Measurements from ENCODE around the gene ZFC3H1. TPM values are rescaled to one million over a fixed set of nuclear protein-coding genes. Genes with fewer than 3 reads are reported as not detected.

The ZFC3H1 gene
- total and polyA plus RNA-seq, 2 of the 13 experiments (the other 11 are each of a cell fraction or from before 2014, with no cell fraction given): 17.1 to 38.3 TPM

DNA sequence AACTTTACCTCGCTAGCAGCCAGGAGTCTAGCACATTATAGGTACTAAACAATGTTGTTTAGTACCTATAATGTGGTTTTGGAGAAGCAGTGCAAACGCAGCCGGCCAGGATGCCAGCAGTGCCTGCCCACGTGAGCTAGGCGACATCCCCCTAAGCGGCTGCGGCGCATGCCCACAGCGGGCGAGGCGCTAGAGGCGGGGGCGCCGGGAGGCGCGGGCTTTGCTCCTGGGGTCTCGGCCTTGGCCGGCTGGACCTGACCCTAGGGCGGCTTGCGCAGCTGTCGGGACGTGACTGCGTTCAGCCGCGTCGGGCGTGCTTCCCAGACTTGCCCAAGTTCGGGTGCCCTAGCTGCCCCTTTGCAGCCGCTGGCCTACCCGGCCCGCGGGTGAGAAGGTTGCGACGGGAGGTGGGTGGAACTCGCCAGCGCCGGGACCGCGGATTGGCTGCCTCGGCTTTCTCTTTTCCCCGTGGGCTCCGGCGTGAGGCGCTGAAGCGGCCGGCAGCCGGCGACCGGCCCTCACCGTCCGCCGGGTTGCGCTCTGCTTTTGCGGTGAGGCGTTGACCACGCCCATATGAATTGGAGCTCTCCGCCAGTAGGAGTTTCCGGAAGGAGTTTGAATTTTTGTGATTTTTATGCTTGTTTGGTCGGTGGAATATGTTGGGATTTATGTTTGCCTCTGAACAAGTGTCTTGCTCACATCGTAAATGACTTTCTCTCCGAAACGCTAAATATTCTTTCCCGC lies 22.4 kb upstream of the ZFC3H1 start, which contains the start of gene TMEM19:
TMEM19 (plus strand) TSS at position 169 of the 744 bp plus-strand sequence. CDS start 599 bp downstream, outside the sequence.
- peak within 1 kb of the TSS; percentile 93 for H3K27ac ChIP-seq (ENCODE audit: extremely low read length, insufficient read depth, low read length)
- in situ Hi-C loops (cut with HindIII; ENCODE audit: extremely low pct_ligation_motif_present, low pct_unique_long_range_greater_than_20kb) (no loop called here), intact Hi-C loops (cut with micrococcal nuclease; ENCODE audit: unreplicated experiment) (loop anchor here (1.0 to 2.0 kb wide), 2 partner anchors 21 to 51 kb away; no protein-coding TSS in a partner anchor)
- FAIRE-seq: no peak
- peaks cover 46% of the 10 kb centered on the region for H3K4me1 ChIP-seq (ENCODE audit: insufficient read depth, low read length)
- no peaks in the 10 kb centered on the region for H3K9me3 ChIP-seq (ENCODE audit: low read length)
- ChIA-PET POLR2A (interaction anchor here (0.6 to 3.7 kb wide), 20 partner anchors 9 to 247 kb away, joined by 3 to 78 read pairs (median 6); partner anchors contain the start of genes RAB21, THAP2 and ZFC3H1), CTCF (ENCODE audit: low intra/inter-chr PET ratio, low total read pairs) (no interaction called here)
- ATAC-seq: peak; percentile 97
- peak within 1 kb of the TSS; percentile 73 to 79 (median 73) for H3K4me3 ChIP-seq (replicated peaks in 1 of 3; ENCODE audit: insufficient read depth in 1 of 3, low read depth in 2 of 3, low read length in 3 of 3)
- no peaks in the 10 kb centered on the region for H4K20me1 ChIP-seq (ENCODE audit: insufficient read depth, low read length)
- 3% methylated on average over 8 of the region's 63 CpGs for WGBS (ENCODE audit: low lambda C conversion rate)
- peak; percentile 79 for DNase-seq (ENCODE audit: low spot score)
- H3K79me2 ChIP-seq (ENCODE audit: insufficient read depth, low read length): peaks cover 9% of the 10 kb centered on the region
- peak within 1 kb of the TSS; percentile 95 for H2AFZ ChIP-seq (ENCODE audit: low read length)
- peak within 1 kb of the TSS; percentile 99 for H3K4me2 ChIP-seq (ENCODE audit: low read depth, low read length)
- no peaks in the 10 kb centered on the region for H3K27me3 ChIP-seq (ENCODE audit: control insufficient read depth in 1 of 2, insufficient read depth in 2 of 2, low read length in 2 of 2)
- H3K9ac ChIP-seq (ENCODE audit: insufficient read depth, low read depth, low read length): peak within 1 kb of the TSS; percentile 80
- TSS peak; percentile 73 for BruUV-seq (replicated peaks)
- no peaks in the 10 kb centered on the region for H3K36me3 ChIP-seq (replicated peaks in 1 of 2; ENCODE audit: control insufficient read depth in 1 of 2, insufficient read depth in 2 of 2, low read length in 2 of 2)
- TF ChIP-seq ZNF17 (CRISPR knock-in tag; IDR thresholded peaks at IDR 0.05): no peak
- TF ChIP-seq, protein P1, sequence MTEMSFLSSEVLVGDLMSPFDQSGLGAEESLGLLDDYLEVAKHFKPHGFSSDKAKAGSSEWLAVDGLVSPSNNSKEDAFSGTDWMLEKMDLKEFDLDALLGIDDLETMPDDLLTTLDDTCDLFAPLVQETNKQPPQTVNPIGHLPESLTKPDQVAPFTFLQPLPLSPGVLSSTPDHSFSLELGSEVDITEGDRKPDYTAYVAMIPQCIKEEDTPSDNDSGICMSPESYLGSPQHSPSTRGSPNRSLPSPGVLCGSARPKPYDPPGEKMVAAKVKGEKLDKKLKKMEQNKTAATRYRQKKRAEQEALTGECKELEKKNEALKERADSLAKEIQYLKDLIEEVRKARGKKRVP (CRISPR knock-in tag; IDR thresholded peaks at IDR 0.05): no peak
- TF ChIP-seq KDM5A (IDR thresholded peaks at IDR 0.05; ENCODE audit: borderline replicate concordance, low read length): no peak; the same call in 1 of the 2 replicates
- TF ChIP-seq, protein P2, sequence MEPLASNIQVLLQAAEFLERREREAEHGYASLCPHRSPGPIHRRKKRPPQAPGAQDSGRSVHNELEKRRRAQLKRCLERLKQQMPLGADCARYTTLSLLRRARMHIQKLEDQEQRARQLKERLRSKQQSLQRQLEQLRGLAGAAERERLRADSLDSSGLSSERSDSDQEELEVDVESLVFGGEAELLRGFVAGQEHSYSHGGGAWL (CRISPR knock-in tag; IDR thresholded peaks at IDR 0.05): peak; percentile 92
- 0 out of 2 replicates have a peak, but pooled peaks have one; percentile 61 for TF ChIP-seq RARG (CRISPR knock-in tag; IDR thresholded peaks at IDR 0.05; ENCODE audit: low read depth)
- TF ChIP-seq, protein P3, sequence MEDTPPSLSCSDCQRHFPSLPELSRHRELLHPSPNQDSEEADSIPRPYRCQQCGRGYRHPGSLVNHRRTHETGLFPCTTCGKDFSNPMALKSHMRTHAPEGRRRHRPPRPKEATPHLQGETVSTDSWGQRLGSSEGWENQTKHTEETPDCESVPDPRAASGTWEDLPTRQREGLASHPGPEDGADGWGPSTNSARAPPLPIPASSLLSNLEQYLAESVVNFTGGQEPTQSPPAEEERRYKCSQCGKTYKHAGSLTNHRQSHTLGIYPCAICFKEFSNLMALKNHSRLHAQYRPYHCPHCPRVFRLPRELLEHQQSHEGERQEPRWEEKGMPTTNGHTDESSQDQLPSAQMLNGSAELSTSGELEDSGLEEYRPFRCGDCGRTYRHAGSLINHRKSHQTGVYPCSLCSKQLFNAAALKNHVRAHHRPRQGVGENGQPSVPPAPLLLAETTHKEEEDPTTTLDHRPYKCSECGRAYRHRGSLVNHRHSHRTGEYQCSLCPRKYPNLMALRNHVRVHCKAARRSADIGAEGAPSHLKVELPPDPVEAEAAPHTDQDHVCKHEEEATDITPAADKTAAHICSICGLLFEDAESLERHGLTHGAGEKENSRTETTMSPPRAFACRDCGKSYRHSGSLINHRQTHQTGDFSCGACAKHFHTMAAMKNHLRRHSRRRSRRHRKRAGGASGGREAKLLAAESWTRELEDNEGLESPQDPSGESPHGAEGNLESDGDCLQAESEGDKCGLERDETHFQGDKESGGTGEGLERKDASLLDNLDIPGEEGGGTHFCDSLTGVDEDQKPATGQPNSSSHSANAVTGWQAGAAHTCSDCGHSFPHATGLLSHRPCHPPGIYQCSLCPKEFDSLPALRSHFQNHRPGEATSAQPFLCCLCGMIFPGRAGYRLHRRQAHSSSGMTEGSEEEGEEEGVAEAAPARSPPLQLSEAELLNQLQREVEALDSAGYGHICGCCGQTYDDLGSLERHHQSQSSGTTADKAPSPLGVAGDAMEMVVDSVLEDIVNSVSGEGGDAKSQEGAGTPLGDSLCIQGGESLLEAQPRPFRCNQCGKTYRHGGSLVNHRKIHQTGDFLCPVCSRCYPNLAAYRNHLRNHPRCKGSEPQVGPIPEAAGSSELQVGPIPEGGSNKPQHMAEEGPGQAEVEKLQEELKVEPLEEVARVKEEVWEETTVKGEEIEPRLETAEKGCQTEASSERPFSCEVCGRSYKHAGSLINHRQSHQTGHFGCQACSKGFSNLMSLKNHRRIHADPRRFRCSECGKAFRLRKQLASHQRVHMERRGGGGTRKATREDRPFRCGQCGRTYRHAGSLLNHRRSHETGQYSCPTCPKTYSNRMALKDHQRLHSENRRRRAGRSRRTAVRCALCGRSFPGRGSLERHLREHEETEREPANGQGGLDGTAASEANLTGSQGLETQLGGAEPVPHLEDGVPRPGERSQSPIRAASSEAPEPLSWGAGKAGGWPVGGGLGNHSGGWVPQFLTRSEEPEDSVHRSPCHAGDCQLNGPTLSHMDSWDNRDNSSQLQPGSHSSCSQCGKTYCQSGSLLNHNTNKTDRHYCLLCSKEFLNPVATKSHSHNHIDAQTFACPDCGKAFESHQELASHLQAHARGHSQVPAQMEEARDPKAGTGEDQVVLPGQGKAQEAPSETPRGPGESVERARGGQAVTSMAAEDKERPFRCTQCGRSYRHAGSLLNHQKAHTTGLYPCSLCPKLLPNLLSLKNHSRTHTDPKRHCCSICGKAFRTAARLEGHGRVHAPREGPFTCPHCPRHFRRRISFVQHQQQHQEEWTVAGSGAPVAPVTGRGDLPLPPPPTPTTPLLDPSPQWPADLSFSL (CRISPR knock-in tag; IDR thresholded peaks at IDR 0.05): no peak
- TF ChIP-seq TGIF2 (CRISPR knock-in tag; IDR thresholded peaks at IDR 0.05): peak; percentile 80; the same call in 1 of the 2 replicates
- TF ChIP-seq PRPF4 (IDR thresholded peaks at IDR 0.05; ENCODE audit: low read depth, low read length, poor library complexity, severe bottlenecking): no peak
- TF ChIP-seq, protein P4, sequence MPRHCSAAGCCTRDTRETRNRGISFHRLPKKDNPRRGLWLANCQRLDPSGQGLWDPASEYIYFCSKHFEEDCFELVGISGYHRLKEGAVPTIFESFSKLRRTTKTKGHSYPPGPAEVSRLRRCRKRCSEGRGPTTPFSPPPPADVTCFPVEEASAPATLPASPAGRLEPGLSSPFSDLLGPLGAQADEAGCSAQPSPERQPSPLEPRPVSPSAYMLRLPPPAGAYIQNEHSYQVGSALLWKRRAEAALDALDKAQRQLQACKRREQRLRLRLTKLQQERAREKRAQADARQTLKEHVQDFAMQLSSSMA (CRISPR knock-in tag; IDR thresholded peaks at IDR 0.05): no peak
- TF ChIP-seq ZNF44 (CRISPR knock-in tag; IDR thresholded peaks at IDR 0.05): 0 out of 2 replicates have a peak, but pooled peaks have one; percentile 78
- TF ChIP-seq, protein P5, sequence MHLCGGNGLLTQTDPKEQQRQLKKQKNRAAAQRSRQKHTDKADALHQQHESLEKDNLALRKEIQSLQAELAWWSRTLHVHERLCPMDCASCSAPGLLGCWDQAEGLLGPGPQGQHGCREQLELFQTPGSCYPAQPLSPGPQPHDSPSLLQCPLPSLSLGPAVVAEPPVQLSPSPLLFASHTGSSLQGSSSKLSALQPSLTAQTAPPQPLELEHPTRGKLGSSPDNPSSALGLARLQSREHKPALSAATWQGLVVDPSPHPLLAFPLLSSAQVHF (CRISPR knock-in tag; IDR thresholded peaks at IDR 0.05): no peak
- TF ChIP-seq HNF4A (CRISPR knock-in tag; IDR thresholded peaks at IDR 0.05): peak; percentile 89
- TF ChIP-seq CHCHD3 (CRISPR knock-in tag; IDR thresholded peaks at IDR 0.05): no peak
- TF ChIP-seq MAFK (conservative IDR thresholded peaks at IDR 0.05 in 1 of 2, IDR thresholded peaks at IDR 0.05 in 1 of 2; ENCODE audit: low read length in 2 of 2): no peak

Measured in HepG2 (cell line).